ENCODE data around the gene CLK4. TPM values are rescaled to one million over a fixed set of nuclear protein-coding genes. Genes with fewer than 3 reads are reported as not detected.

CLK4 gene
- total RNA-seq, 1 experiment from 2014 or later, result 23.8 TPM

- no peaks in the 10 kb centered on the region for H3K9me2 ChIP-seq (replicated peaks; ENCODE audit: low read length)
- intact Hi-C loops (cut with micrococcal nuclease), result no loop called here
- H2AFZ ChIP-seq (ENCODE audit: low read length), result no peak overlapping the region
- TF ChIP-seq EZH2phosphoT487 (IDR thresholded peaks at IDR 0.05; ENCODE audit: borderline replicate concordance, low read length), result no peak
- TF ChIP-seq EZH2 (IDR thresholded peaks at IDR 0.05; ENCODE audit: low read length, unreplicated experiment), result no peak
- no peak for TF ChIP-seq CTCF (conservative IDR thresholded peaks at IDR 0.05; ENCODE audit: low read depth, low read length)
- ChIA-PET POLR2A (ENCODE audit: unreplicated experiment) (no interaction called here), CTCF (no interaction called here)
- no peak for DNase-seq
- ATAC-seq, result no peak
- H3K9ac ChIP-seq (ENCODE audit: low read length), result peak overlapping the region; percentile 39; the same call in 1 of the 2 replicates
- no peaks in the 10 kb centered on the region for H3K27me3 ChIP-seq (ENCODE audit: low read length)
- BruUV-seq (replicated peaks), result no TSS peak
- no peak overlapping the region for H3K4me2 ChIP-seq (ENCODE audit: low read length)
- H3K27ac ChIP-seq (ENCODE audit: low read length), result peak overlapping the region; percentile 60; the same call in 1 of the 2 replicates
- no peaks in the 10 kb centered on the region for H4K20me1 ChIP-seq (ENCODE audit: low read length)
- no peaks in the 10 kb centered on the region for H3K79me2 ChIP-seq (ENCODE audit: low read length)
- H3K4me3 ChIP-seq (ENCODE audit: low read length), result no peak overlapping the region
- peaks cover 22% of the 10 kb centered on the region for H3K4me1 ChIP-seq (ENCODE audit: insufficient read depth, low read length)
- no peaks in the 10 kb centered on the region for H3K36me3 ChIP-seq (ENCODE audit: low read depth, low read length)
- no peaks in the 10 kb centered on the region for H3F3A ChIP-seq (ENCODE audit: low read length, unreplicated experiment)
- no peaks in the 10 kb centered on the region for H3K9me3 ChIP-seq (ENCODE audit: low read length)
These were observed 23.4 kb upstream of the CLK4 start for GRCh38 chr5:178650214-178650613.

- H3K9me3 ChIP-seq (ENCODE audit: low read length), result no peaks in the 10 kb centered on the region
- no peaks in the 10 kb centered on the region for H4K20me1 ChIP-seq (ENCODE audit: low read length)
- no TSS peak for BruUV-seq (replicated peaks)
- ChIA-PET CTCF (no interaction called here), POLR2A (ENCODE audit: unreplicated experiment) (no interaction called here)
- no peak overlapping the region for H3K9ac ChIP-seq (ENCODE audit: low read length)
- no peaks in the 10 kb centered on the region for H3F3A ChIP-seq (ENCODE audit: low read length, unreplicated experiment)
- H3K79me2 ChIP-seq (ENCODE audit: low read length), result no peaks in the 10 kb centered on the region
- no peak for TF ChIP-seq CTCF (conservative IDR thresholded peaks at IDR 0.05; ENCODE audit: low read depth, low read length)
- TF ChIP-seq EZH2phosphoT487 (IDR thresholded peaks at IDR 0.05; ENCODE audit: borderline replicate concordance, low read length), result no peak
- TF ChIP-seq EZH2 (IDR thresholded peaks at IDR 0.05; ENCODE audit: low read length, unreplicated experiment), result no peak
- H3K4me2 ChIP-seq (ENCODE audit: low read length), result no peak overlapping the region
- H3K9me2 ChIP-seq (replicated peaks; ENCODE audit: low read length), result no peaks in the 10 kb centered on the region
- H2AFZ ChIP-seq (ENCODE audit: low read length), result no peak overlapping the region
- intact Hi-C loops (cut with micrococcal nuclease), result no loop called here
- no peaks in the 10 kb centered on the region for H3K27me3 ChIP-seq (ENCODE audit: low read length)
- no peaks in the 10 kb centered on the region for H3K36me3 ChIP-seq (ENCODE audit: low read depth, low read length)
- H3K27ac ChIP-seq (ENCODE audit: low read length), result no peak overlapping the region
- H3K4me3 ChIP-seq (ENCODE audit: low read length), result no peak overlapping the region
- no peak for ATAC-seq
- no peak for DNase-seq
- peaks cover 28% of the 10 kb centered on the region for H3K4me1 ChIP-seq (ENCODE audit: insufficient read depth, low read length)
These were observed 22.7 kb upstream of the CLK4 start for GRCh38 chr5:178649580-178649979.

- H3K27me3 ChIP-seq (ENCODE audit: low read length), result no peaks in the 10 kb centered on the region
- POLR2A ChIA-PET (ENCODE audit: unreplicated experiment), result interaction anchor here (0.6 to 0.8 kb wide), 3 partner anchors 15 to 979 kb away, joined by 3 to 9 read pairs (median 3); no protein-coding TSS in a partner anchor
- no peaks in the 10 kb centered on the region for H3K9me3 ChIP-seq (ENCODE audit: low read length)
- no peaks in the 10 kb centered on the region for H3K36me3 ChIP-seq (ENCODE audit: low read depth, low read length)
- H3K9me2 ChIP-seq (replicated peaks; ENCODE audit: low read length), result no peaks in the 10 kb centered on the region
- CTCF ChIA-PET, result no interaction called here
- peak overlapping the region; percentile 40; the same call in 1 of the 2 replicates for H2AFZ ChIP-seq (ENCODE audit: low read length)
- H3K27ac ChIP-seq (ENCODE audit: low read length), result peak overlapping the region; percentile 55
- ATAC-seq (peak; percentile 70), DNase-seq (peak; percentile 79)
- H3K4me1 ChIP-seq (ENCODE audit: insufficient read depth, low read length), result peaks cover 45% of the 10 kb centered on the region
- H3F3A ChIP-seq (ENCODE audit: low read length, unreplicated experiment), result peaks cover 7% of the 10 kb centered on the region
- intact Hi-C loops (cut with micrococcal nuclease), result no loop called here
- H4K20me1 ChIP-seq (ENCODE audit: low read length), result no peaks in the 10 kb centered on the region
- BruUV-seq (replicated peaks), result no TSS peak
- H3K9ac ChIP-seq (ENCODE audit: low read length), result peak overlapping the region; percentile 16; the same call in 1 of the 2 replicates
- H3K4me3 ChIP-seq (ENCODE audit: low read length), result no peak overlapping the region
- H3K79me2 ChIP-seq (ENCODE audit: low read length), result no peaks in the 10 kb centered on the region
- H3K4me2 ChIP-seq (ENCODE audit: low read length), result peak overlapping the region; percentile 53
- TF ChIP-seq EZH2 (IDR thresholded peaks at IDR 0.05; ENCODE audit: low read length, unreplicated experiment) (no peak), CTCF (conservative IDR thresholded peaks at IDR 0.05; ENCODE audit: low read depth, low read length) (no peak), EZH2phosphoT487 (IDR thresholded peaks at IDR 0.05; ENCODE audit: borderline replicate concordance, low read length) (no peak)
These were observed 18.1 kb upstream of the CLK4 start for GRCh38 chr5:178644826-178645545.
